ENCODE data around the gene RUFY2. TPM values are rescaled to one million over a fixed set of nuclear protein-coding genes. Genes with fewer than 3 reads are reported as not detected.
A peak's percentile ranks its signal among the peaks of the same experiment; 100 is the strongest.

The RUFY2 gene
- total RNA-seq, 2 donors from 2014 or later: 14.5 to 21.7 TPM

DNA sequence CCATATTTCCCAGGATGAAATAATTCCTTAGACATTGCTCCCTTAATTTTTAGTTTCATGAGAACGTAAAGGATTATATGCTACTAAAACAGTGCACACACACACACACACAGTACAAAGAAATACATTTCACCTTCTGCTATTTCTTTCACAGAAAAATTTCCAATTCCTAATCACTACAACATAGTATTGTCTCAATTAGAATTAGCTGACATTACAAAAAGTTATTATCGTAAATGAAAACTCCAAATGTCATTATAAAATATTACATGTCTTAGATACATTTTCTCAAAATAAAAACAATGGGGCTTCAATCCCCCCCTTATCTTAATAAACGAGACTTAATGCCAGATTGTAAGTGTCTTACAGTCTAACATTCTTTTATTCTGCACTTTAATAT, 12.3 kb upstream of the RUFY2 start:
- Histone ChIP-seq H3K36me3 (no peaks in the 10 kb centered on the region), H3K4me1 (no peaks in the 10 kb centered on the region), H3K27ac (no peak overlapping the region), H3K4me3 (no peak overlapping the region), H3K9ac (ENCODE audit: low read depth in 2 of 2, low read length in 2 of 2) (no peak overlapping the region), H3K27me3 (no peaks in the 10 kb centered on the region), H3K9me3 (no peaks in the 10 kb centered on the region)
- TF ChIP-seq, protein P1, sequence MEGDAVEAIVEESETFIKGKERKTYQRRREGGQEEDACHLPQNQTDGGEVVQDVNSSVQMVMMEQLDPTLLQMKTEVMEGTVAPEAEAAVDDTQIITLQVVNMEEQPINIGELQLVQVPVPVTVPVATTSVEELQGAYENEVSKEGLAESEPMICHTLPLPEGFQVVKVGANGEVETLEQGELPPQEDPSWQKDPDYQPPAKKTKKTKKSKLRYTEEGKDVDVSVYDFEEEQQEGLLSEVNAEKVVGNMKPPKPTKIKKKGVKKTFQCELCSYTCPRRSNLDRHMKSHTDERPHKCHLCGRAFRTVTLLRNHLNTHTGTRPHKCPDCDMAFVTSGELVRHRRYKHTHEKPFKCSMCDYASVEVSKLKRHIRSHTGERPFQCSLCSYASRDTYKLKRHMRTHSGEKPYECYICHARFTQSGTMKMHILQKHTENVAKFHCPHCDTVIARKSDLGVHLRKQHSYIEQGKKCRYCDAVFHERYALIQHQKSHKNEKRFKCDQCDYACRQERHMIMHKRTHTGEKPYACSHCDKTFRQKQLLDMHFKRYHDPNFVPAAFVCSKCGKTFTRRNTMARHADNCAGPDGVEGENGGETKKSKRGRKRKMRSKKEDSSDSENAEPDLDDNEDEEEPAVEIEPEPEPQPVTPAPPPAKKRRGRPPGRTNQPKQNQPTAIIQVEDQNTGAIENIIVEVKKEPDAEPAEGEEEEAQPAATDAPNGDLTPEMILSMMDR (IDR thresholded peaks at IDR 0.05): no peak
- no peak for DNase-seq
- intact Hi-C loops (cut with DNase I): no loop called here

DNA sequence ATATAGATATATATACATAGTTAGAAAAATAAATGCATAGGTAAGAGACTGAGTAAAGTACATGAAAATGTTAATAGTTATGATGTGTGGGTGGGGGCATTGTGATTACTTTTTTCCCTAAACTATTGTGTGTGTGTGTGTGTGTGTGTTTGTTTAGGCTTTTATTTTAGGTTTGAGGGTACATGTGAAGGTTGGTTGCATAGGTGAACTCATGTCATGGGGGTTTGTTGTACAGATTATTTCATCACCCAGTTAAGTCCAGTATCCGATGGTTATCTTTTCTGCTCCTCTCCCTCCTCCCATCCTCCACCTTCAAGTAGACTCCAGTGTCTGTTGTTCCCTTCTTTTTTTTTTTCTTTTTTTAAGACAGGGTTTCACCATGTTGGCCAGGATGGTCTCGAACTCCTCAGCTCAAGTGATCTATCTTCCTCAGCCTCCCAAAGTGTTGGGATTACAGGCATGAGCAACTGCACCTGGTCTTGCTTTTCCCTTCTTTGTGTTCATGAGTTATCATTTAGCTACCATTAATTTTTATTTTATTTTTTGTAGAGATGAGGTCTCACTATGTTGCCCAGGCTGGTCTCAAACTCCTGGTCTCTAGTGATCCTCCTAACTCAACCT, 1.9 kb upstream of the RUFY2 start:
- no peaks in the 10 kb centered on the region for H3K36me3 ChIP-seq
- H3K27me3 ChIP-seq: no peaks in the 10 kb centered on the region
- TF ChIP-seq, protein P1 (IDR thresholded peaks at IDR 0.05): no peak
- H3K4me3 ChIP-seq: no peak overlapping the region
- no peaks in the 10 kb centered on the region for H3K9me3 ChIP-seq
- no peak for DNase-seq
- peaks cover 3% of the 10 kb centered on the region for H3K4me1 ChIP-seq
- no peak overlapping the region for H3K9ac ChIP-seq (ENCODE audit: low read depth in 2 of 2, low read length in 2 of 2)
- intact Hi-C loops (cut with DNase I): no loop called here
- H3K27ac ChIP-seq: no peak overlapping the region

DNA sequence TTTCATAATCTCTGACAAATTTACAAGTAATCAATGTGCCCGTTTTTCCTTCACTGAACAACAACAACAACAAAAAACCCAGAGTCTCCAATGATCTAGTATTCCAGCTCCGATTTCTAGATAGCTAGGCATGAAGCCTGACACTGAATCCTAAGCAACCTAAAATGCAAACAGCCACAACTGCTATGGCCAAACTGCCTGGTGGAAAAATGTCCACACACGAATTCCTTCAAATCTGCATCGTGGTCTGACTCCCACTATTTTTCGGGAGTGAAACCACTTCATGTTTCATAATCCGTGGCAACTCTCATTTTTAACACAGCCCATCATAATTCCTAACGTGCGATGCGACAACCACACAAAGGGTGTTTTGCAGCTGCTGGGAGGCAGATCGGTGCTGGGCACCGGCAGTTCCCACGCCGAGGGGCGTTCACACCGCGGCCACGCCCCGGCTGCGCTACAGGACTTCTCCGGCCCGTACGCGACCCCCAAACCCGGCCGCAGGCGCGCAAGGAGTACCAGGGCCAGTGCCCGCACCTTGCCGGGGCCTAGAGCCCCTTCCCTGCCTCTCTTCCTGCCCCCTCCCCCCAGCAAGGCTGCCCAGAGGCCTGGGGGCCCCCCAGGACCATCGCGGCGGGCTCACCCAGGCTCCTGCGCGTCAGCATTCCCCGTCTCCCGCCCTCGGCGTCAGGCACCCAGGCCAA, 814 bp downstream of the RUFY2 start:
- H3K36me3 ChIP-seq: no peaks in the 10 kb centered on the region
- H3K4me3 ChIP-seq: peak overlapping the region; percentile 99
- peak; percentile 65 for DNase-seq
- peaks cover 3% of the 10 kb centered on the region for H3K4me1 ChIP-seq
- no peaks in the 10 kb centered on the region for H3K27me3 ChIP-seq
- intact Hi-C loops (cut with DNase I): no loop called here
- TF ChIP-seq, protein P1 (IDR thresholded peaks at IDR 0.05): no peak
- H3K9me3 ChIP-seq: no peaks in the 10 kb centered on the region
- H3K9ac ChIP-seq (ENCODE audit: low read depth in 2 of 2, low read length in 2 of 2): peak overlapping the region; percentile 86 to 98
- H3K27ac ChIP-seq: peak overlapping the region; percentile 90

DNA sequence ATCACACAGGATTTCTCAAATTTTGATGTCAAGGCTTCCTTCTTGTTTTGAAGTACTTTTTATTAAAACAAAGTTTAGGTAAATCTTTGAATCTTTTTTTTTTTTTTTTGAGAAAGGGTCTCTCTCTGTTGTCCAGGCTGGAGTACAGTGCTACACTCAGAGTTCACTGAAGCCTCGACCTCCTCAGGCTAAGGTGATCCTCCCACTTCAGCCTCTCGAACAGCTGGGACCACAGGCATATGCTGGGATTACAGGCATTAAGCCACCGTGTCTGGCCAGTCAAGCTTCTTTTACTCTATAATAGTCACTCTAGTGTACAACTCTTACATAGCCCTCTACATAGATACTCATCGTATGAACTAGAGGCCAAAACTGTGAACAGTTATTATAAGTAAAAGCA, 3.4 kb downstream of the RUFY2 start:
- no peak overlapping the region for H3K27ac ChIP-seq
- H3K4me3 ChIP-seq: no peak overlapping the region
- H3K36me3 ChIP-seq: no peaks in the 10 kb centered on the region
- no peaks in the 10 kb centered on the region for H3K27me3 ChIP-seq
- H3K4me1 ChIP-seq: peaks cover 3% of the 10 kb centered on the region
- DNase-seq: no peak
- no peak overlapping the region for H3K9ac ChIP-seq (ENCODE audit: low read depth in 2 of 2, low read length in 2 of 2)
- intact Hi-C loops (cut with DNase I): no loop called here
- H3K9me3 ChIP-seq: no peaks in the 10 kb centered on the region
- TF ChIP-seq, protein P1 (IDR thresholded peaks at IDR 0.05): no peak

DNA sequence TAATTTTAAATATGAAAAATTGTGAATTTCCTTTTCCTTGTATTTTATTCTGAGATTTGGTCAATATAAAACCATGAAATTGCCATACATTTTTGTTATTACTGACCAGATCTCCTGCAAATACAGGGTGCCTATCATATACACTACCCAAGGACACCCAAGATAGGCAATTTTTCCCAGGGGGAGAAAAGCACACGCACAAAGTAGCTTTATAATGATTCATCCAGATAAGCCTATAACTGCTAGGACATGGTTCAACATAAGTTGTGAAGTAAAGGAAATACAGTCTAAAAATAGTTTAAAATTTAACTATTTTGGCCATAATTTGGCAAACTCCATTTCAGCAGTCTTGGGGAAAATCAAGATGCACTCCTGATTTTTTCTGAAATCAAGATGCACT, 4.8 kb downstream of the RUFY2 start:
- intact Hi-C loops (cut with DNase I): no loop called here
- TF ChIP-seq, protein P1 (IDR thresholded peaks at IDR 0.05): no peak
- Histone ChIP-seq H3K27ac (no peak overlapping the region), H3K4me3 (no peak overlapping the region), H3K9ac (ENCODE audit: low read depth in 2 of 2, low read length in 2 of 2) (no peak overlapping the region), H3K4me1 (peaks cover 3% of the 10 kb centered on the region), H3K9me3 (no peaks in the 10 kb centered on the region), H3K36me3 (no peaks in the 10 kb centered on the region), H3K27me3 (no peaks in the 10 kb centered on the region)
- DNase-seq: no peak
